Measurements from ENCODE around the gene UQCRC2.
"Not testable (repeated sequence)": the region's sequence is repeated elsewhere in the genome, so short reads cannot be mapped to it uniquely, and the experiment has no call there.

The UQCRC2 gene

DNA sequence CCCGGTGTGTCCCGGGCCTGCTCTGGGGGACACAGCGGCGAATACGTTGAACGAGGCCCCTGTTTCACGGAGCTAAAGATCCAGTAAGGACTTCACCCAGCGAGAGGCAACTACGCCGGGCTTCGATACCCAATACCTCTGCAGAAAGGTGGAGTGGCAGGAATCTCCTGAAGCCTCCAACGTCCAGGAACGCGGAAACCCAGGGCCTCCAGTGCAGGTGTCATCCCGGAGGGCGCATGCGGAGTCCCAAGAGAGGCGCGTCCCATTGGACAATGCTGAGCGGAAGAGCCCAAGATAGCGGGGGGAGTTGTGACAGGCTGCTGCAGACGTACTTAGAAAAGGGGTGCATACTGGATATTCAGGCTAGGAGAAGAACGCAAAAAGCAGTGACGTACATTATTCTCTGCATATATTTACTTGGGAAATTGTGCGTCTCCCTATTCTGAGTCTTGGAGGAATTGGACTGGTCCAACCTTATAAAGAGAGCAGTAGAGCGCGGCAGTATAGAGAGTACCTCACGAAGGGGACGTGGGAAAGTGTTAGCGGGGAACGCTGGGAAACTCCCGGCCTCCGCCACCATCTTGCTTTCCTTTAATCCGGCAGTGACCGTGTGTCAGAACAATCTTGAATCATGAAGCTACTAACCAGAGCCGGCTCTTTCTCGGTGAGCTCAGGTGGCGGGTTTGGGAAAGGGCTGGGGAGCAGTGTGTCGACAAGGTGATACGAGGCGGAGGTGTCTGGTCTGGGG is at the start of gene UQCRC2:
UQCRC2 (plus strand) TSS at position 569 of the 748 bp plus-strand sequence; CDS start at position 632, 63 bp downstream.
- Mint-ChIP-seq H3K4me1 (ENCODE audit: low read depth) (peaks cover 75% of the 10 kb centered on the region), H3K27me3 (no peaks in the 10 kb centered on the region), H3K4me3 (peak within 1 kb of the TSS; percentile 99), H3K9me3 (no peaks in the 10 kb centered on the region), H3K36me3 (ENCODE audit: low read depth) (peaks cover 30% of the 10 kb centered on the region), H3K27ac (peak within 1 kb of the TSS; percentile 99)

DNA sequence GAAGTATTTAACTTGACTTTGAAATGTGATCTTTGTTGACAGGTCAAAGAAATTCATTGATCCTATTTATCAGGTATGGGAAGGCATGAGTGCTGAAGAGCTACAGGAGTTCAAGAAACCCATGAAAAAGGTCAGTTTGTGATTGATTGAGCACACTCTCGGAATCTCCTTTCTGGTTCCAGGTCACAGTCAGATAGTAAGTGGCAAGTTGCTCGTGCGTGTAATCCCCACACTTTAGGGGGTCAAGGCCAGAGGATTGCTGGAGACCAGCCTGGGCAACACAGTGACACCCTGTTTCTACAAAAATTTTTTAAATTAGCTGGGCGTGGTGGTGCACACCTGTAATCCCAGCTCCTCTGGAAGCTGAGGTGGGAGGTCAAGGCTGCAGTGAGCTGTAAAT is 20.5 kb upstream of the UQCRC2 start:
- not testable (repeated sequence) for H3K27ac Mint-ChIP-seq; H3K4me3 Mint-ChIP-seq; H3K27me3 Mint-ChIP-seq; H3K9me3 Mint-ChIP-seq; H3K36me3 Mint-ChIP-seq (ENCODE audit: low read depth)
- H3K4me1 Mint-ChIP-seq (ENCODE audit: low read depth) = peaks cover 14% of the 10 kb centered on the region

DNA sequence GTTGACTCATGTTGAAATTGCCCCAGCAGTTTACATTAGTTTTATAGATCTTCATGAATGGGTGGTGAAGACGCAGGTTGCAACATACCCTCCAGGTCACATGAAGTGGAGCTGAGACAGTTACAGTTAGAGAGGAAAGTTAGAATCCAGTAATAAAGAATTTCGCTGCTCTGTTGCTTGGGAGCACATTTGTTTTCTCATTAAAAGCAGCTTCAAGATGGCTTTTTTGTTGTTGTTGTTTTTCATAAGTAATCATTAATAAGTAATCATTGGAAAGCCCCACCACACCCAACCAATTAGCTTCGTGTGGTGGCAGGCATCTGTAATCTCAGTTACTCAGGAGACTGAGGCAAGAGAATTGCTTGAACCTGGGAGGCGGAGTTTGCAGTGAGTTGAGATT is 19.8 kb upstream of the UQCRC2 start:
- not testable (repeated sequence) for H3K9me3 Mint-ChIP-seq

GRCh38 chr16:21933790-21934189 is 19.4 kb upstream of the UQCRC2 start:
- not testable (repeated sequence) for H3K36me3 Mint-ChIP-seq (ENCODE audit: low read depth); H3K4me3 Mint-ChIP-seq; H3K27ac Mint-ChIP-seq; H3K27me3 Mint-ChIP-seq; H3K9me3 Mint-ChIP-seq
- peaks cover 16% of the 10 kb centered on the region for H3K4me1 Mint-ChIP-seq (ENCODE audit: low read depth)

More for the DNA sequence above, 19.8 kb upstream of the UQCRC2 start:
- H3K4me3 Mint-ChIP-seq; H3K27ac Mint-ChIP-seq; H3K36me3 Mint-ChIP-seq (ENCODE audit: low read depth); H3K27me3 Mint-ChIP-seq: not testable (repeated sequence)
- peaks cover 16% of the 10 kb centered on the region for H3K4me1 Mint-ChIP-seq (ENCODE audit: low read depth)

DNA sequence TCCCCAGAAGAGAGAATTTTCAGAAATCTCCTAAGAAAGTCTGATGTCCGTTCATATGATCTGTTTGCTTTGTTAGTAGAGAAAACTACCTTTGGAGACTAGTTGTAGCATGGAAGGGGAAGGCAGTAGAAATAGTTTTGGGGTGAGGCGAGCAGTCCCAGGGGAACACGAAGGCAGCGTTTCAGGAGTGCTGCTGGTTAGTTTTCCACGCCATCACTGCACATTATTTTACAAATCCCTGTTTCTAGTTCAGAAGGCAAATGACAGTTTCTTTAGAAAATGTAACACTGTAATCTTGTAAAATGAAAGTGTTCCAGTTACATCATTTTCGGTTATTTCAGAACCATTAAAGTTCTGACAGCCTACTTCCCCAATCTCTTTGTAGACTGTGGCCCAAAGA is 16.9 kb upstream of the UQCRC2 start:
- peaks cover 16% of the 10 kb centered on the region for H3K4me1 Mint-ChIP-seq (ENCODE audit: low read depth)
- not testable (repeated sequence) for H3K27ac Mint-ChIP-seq; H3K27me3 Mint-ChIP-seq; H3K36me3 Mint-ChIP-seq (ENCODE audit: low read depth); H3K9me3 Mint-ChIP-seq; H3K4me3 Mint-ChIP-seq

DNA sequence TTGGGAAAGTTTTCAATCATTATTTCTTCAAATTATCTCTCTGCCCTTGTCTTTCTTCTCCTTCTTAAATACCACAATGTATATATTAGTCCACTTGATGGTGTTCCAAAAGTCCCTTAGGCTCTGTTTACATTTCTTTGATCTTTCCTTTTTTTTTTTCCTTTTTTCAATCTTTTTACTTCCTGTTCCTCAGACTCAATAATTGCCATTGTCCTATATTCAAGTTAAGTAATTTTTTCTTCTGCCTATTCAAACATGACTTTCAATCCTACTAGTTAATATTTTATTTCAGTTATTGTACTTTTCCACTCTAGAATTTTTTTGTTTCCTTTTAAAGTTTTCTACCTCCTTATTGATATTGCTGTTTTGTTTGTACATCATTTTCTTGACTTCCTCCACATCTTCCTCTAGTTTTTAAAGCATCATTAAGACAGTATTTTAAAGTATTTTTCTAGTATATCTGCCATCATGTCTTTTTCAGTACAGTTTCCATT is 15.8 kb upstream of the UQCRC2 start:
- Mint-ChIP-seq H3K4me3 (no peak overlapping the region), H3K36me3 (ENCODE audit: low read depth) (no peaks in the 10 kb centered on the region), H3K27ac (peak overlapping the region; percentile 80), H3K4me1 (ENCODE audit: low read depth) (peaks cover 16% of the 10 kb centered on the region), H3K27me3 (peaks cover 7% of the 10 kb centered on the region), H3K9me3 (no peaks in the 10 kb centered on the region)

GRCh38 chr16:21940570-21940969 is 12.6 kb upstream of the UQCRC2 start:
- no peaks in the 10 kb centered on the region for H3K36me3 Mint-ChIP-seq (ENCODE audit: low read depth)
- no peak overlapping the region for H3K27ac Mint-ChIP-seq
- peaks cover 7% of the 10 kb centered on the region for H3K27me3 Mint-ChIP-seq
- no peaks in the 10 kb centered on the region for H3K9me3 Mint-ChIP-seq
- no peak overlapping the region for H3K4me3 Mint-ChIP-seq
- peaks cover 11% of the 10 kb centered on the region for H3K4me1 Mint-ChIP-seq (ENCODE audit: low read depth)

- H3K4me1 Mint-ChIP-seq (ENCODE audit: low read depth) = peaks cover 17% of the 10 kb centered on the region
- H3K27me3 Mint-ChIP-seq = no peaks in the 10 kb centered on the region
- H3K27ac Mint-ChIP-seq = no peak overlapping the region
- H3K9me3 Mint-ChIP-seq = no peaks in the 10 kb centered on the region
- no peak overlapping the region for H3K4me3 Mint-ChIP-seq
- H3K36me3 Mint-ChIP-seq (ENCODE audit: low read depth) = peaks cover 3% of the 10 kb centered on the region
Observed at GRCh38 chr16:21943571-21943970, 9.6 kb upstream of the UQCRC2 start.

- H3K27me3 Mint-ChIP-seq = no peaks in the 10 kb centered on the region
- no peaks in the 10 kb centered on the region for H3K9me3 Mint-ChIP-seq
- peaks cover 3% of the 10 kb centered on the region for H3K36me3 Mint-ChIP-seq (ENCODE audit: low read depth)
- no peak overlapping the region for H3K4me3 Mint-ChIP-seq
- peaks cover 45% of the 10 kb centered on the region for H3K4me1 Mint-ChIP-seq (ENCODE audit: low read depth)
- H3K27ac Mint-ChIP-seq = peak overlapping the region; percentile 69
Observed at GRCh38 chr16:21946889-21947635, 6.1 kb upstream of the UQCRC2 start.

- no peaks in the 10 kb centered on the region for H3K27me3 Mint-ChIP-seq
- no peak overlapping the region for H3K4me3 Mint-ChIP-seq
- peak overlapping the region; percentile 43 for H3K27ac Mint-ChIP-seq
- H3K9me3 Mint-ChIP-seq = no peaks in the 10 kb centered on the region
- peaks cover 57% of the 10 kb centered on the region for H3K4me1 Mint-ChIP-seq (ENCODE audit: low read depth)
- peaks cover 8% of the 10 kb centered on the region for H3K36me3 Mint-ChIP-seq (ENCODE audit: low read depth)
Observed at GRCh38 chr16:21949713-21950260, 3.4 kb upstream of the UQCRC2 start.

DNA sequence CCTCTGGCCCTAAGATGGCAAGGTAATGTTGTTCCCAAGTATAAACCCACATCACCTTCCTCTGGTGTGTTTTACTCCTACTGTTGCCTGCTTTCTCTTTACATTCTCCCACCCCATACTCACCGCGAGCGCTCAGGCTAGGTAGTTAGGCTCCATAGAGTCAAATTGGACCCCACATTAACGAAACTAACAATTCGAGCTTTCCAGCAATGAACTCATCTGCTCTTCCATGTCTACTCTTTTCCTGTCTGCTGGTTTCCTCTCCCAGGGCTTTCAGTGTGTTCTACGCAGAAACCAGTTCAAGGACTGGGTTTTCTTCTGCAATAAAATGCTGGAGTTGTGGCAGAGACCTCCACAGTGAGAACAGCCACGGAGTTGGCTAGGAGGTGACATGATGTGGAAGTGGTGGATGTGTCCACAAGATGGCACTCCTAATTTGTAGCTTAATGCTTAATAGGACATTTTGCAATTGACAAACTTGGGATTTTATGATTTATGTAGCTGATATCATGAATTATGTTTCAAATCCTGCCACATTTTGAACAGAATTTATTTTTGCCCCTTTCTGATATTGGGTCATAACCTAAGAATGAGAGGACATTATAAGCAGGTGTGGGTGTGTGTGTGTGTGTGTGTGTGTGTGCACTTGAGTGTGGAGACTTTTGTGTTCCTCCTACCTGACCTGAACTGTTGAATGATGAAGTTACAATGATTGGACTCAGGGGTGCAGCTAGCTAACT is 2.2 kb upstream of the UQCRC2 start:
- H3K27ac Mint-ChIP-seq = peak overlapping the region; percentile 75
- H3K36me3 Mint-ChIP-seq (ENCODE audit: low read depth) = peaks cover 15% of the 10 kb centered on the region
- peak overlapping the region; percentile 49 for H3K4me3 Mint-ChIP-seq
- H3K9me3 Mint-ChIP-seq = no peaks in the 10 kb centered on the region
- H3K4me1 Mint-ChIP-seq (ENCODE audit: low read depth) = peaks cover 68% of the 10 kb centered on the region
- no peaks in the 10 kb centered on the region for H3K27me3 Mint-ChIP-seq

DNA sequence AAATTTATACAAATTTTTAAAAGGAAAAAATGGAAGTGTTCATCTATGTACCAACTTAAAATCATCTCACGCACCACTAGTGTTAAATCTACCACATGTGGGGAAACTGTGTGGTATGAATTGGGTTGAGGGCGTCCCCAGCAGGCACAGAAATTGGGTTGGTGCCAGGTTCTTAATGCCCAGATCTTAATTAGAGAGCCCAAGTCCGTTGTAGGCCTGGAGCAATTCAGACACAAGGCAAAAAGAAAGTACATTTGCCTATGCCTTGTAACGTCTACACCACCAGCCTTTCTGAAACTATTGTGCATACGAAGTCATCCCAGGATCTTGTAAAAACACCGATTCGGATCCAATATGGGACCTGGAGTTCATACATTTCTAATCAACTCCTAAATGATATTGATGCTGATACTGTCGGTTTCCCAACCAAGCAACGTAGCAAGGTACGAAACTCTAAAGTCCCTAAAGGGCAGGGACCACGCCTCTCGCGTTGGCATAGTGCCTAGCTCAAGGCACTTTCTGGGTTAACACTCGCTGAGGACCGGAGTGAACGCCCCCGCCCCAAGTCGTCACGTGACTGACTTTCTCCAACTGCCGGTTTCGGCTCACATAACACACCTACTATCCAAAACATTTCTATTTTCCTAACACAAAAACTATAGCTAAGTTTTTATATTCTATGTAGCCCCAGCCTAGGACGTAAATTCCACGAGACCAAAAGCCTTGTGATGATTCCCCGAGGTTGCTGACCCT is 945 bp upstream of the UQCRC2 start:
- peaks cover 74% of the 10 kb centered on the region for H3K4me1 Mint-ChIP-seq (ENCODE audit: low read depth)

DNA sequence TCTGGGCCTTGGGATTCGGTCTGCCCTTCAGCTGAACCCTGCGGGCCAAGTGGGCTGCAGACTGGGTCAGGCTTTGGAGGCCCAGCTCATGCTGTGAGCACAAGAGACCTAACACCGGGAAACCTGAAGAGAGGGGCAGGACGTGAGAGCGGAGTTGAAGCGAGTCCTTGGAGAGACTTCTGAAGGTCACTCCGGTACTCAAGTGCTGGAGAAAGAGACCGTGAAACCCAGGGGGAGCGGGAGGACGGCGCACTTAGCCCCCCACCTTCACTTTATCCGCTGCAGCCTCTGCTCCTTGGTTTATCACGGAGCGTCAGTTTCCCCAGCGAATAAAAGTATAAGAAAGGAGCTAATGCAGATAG is 361 bp downstream of the UQCRC2 start:
- H3K9me3 Mint-ChIP-seq = no peaks in the 10 kb centered on the region
- peak overlapping the region; percentile 99 for H3K4me3 Mint-ChIP-seq
- H3K36me3 Mint-ChIP-seq (ENCODE audit: low read depth) = peaks cover 36% of the 10 kb centered on the region
- peak overlapping the region; percentile 99 for H3K27ac Mint-ChIP-seq
- H3K4me1 Mint-ChIP-seq (ENCODE audit: low read depth) = peaks cover 71% of the 10 kb centered on the region
- no peaks in the 10 kb centered on the region for H3K27me3 Mint-ChIP-seq

More for the DNA sequence above, 945 bp upstream of the UQCRC2 start:
- Mint-ChIP-seq H3K9me3 (no peaks in the 10 kb centered on the region), H3K36me3 (ENCODE audit: low read depth) (peaks cover 25% of the 10 kb centered on the region), H3K4me3 (peak overlapping the region; percentile 99), H3K27me3 (no peaks in the 10 kb centered on the region), H3K27ac (peak overlapping the region; percentile 99)

DNA sequence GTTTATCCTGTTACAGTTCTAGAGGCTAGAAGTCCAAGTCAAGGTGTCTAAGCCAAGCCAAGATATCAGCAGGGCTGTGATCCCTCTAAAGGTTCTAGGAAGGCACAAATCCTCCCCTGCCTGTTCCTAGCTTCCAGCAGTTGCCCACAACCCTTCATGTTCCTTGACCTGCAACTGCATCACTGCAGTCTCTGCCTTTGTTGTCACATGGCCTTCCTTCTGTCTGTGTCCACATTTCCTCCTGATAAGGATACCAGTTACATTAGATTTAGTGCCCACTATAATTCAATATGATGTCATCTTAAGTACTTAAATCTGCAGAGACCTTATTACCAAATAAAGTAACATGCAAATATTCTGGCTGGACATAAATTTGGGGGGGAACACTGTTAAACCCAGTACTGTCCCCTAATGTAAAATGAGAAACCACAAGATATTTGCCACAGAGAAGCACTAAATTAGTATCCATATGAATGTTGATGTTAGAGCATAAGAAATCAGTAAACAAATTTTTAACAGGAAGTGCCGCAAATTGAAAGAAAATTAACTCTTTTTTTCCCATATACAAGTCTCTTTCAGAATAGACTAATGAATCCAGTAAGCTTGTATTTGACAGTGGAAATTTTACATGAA is 4.7 kb downstream of the UQCRC2 start:
- Mint-ChIP-seq H3K36me3 (ENCODE audit: low read depth) (peaks cover 73% of the 10 kb centered on the region), H3K27me3 (no peaks in the 10 kb centered on the region), H3K4me1 (ENCODE audit: low read depth) (peaks cover 47% of the 10 kb centered on the region), H3K4me3 (no peak overlapping the region), H3K27ac (no peak overlapping the region), H3K9me3 (no peaks in the 10 kb centered on the region)

Measured in stimulated activated naive CD8-positive, alpha-beta T cell treated with anti-CD3 and anti-CD28 coated beads, Interleukin-15, Interleukin-2, amounts not matched to agents 100 ng/mL and 50 ng/mL, for 24 hours (primary cell).